ENCODE measurements around the gene JMJD7. TPM values are rescaled to one million over a fixed set of nuclear protein-coding genes. Genes with fewer than 3 reads are reported as not detected.

JMJD7 gene
- polyA plus RNA-seq, 2 of the 4 experiments (the other 2 are of a cell fraction), result 3.4 to 3.8 TPM

GRCh38 chr15:41788262-41788661, 39.6 kb upstream of the JMJD7 start:
- POLR2A ChIA-PET, result no interaction called here
- Histone ChIP-seq H3K4me1 (peaks cover 11% of the 10 kb centered on the region; the same call in 1 of the 3 replicates), H3K9me3 (no peaks in the 10 kb centered on the region), H3K27ac (no peak overlapping the region), H3K4me3 (no peak overlapping the region), H3K4me2 (no peak overlapping the region)
- WGBS (ENCODE audit: missing lambda C conversion rate), result 88% methylated on average over 3 of the region's 3 CpGs
- CTCF ChIA-PET, result interaction anchor here (1.3 to 1.9 kb wide), 2 partner anchors 13 to 22 kb away, joined by 4 to 6 read pairs; partner anchors contain the start of gene MAPKBP1
- TF ChIP-seq REST (IDR thresholded peaks at IDR 0.05) (no peak), EP300 (IDR thresholded peaks at IDR 0.05) (no peak), POLR2A (IDR thresholded peaks at IDR 0.05; ENCODE audit: low read length) (no peak), ATOH8 (CRISPR knock-in tag; IDR thresholded peaks at IDR 0.05; ENCODE audit: low read depth) (no peak), GATA3 (IDR thresholded peaks at IDR 0.05; ENCODE audit: borderline replicate concordance) (no peak), MAFK (IDR thresholded peaks at IDR 0.05; ENCODE audit: partially characterized antibody) (no peak), ZC3H11A (IDR thresholded peaks at IDR 0.05) (no peak), RAD21 (conservative IDR thresholded peaks at IDR 0.05 in 1 of 2, IDR thresholded peaks at IDR 0.05 in 1 of 2) (no peak), ZFP36 (IDR thresholded peaks at IDR 0.05; ENCODE audit: borderline replicate concordance, partially characterized antibody) (no peak), CTCF (IDR thresholded peaks at IDR 0.05) (no peak), TFCP2L1 (CRISPR knock-in tag; IDR thresholded peaks at IDR 0.05) (no peak), ZNF302 (CRISPR knock-in tag; IDR thresholded peaks at IDR 0.05) (no peak), FOSB (CRISPR knock-in tag; IDR thresholded peaks at IDR 0.05) (no peak), NFE2L2 (conservative IDR thresholded peaks at IDR 0.05; ENCODE audit: low read length) (no peak), HMGXB4 (CRISPR knock-in tag; IDR thresholded peaks at IDR 0.05; ENCODE audit: borderline replicate concordance) (no peak), MAZ (IDR thresholded peaks at IDR 0.05; ENCODE audit: borderline replicate concordance, low read depth, low read length) (no peak), HOXA7 (CRISPR knock-in tag; IDR thresholded peaks at IDR 0.05) (no peak), E2F6 (IDR thresholded peaks at IDR 0.05; ENCODE audit: borderline replicate concordance, low read depth) (no peak), SREBF2 (IDR thresholded peaks at IDR 0.05) (no peak)
- FAIRE-seq (no peak), ATAC-seq (no peak), DNase-seq (ENCODE audit: low read depth in 1 of 2, low spot score in 1 of 2) (no peak)
